ENCODE results near the gene TPD52L2.

- no peak for TF ChIP-seq ZFX (IDR thresholded peaks at IDR 0.05; ENCODE audit: borderline replicate concordance)
- TF ChIP-seq CTCF (IDR thresholded peaks at IDR 0.05) = no peak
Observed at GRCh38 chr20:63815615-63816253, 49.3 kb upstream of the TPD52L2 start.
